ENCODE data around the gene NCAPH2. TPM values are rescaled to one million over a fixed set of nuclear protein-coding genes. Genes with fewer than 3 reads are reported as not detected.

Gene NCAPH2
- total RNA-seq, 2 experiments from 2014 or later = 184 to 185 TPM

- H3K4me1 ChIP-seq (ENCODE audit: insufficient read depth, low read length) = peaks cover 12% of the 10 kb centered on the region
- H3K9me3 Mint-ChIP-seq = no peaks in the 10 kb centered on the region
- intact Hi-C loops (cut with DNase I, micrococcal nuclease) = no loop called here
- no peak for TF ChIP-seq CTCF (IDR thresholded peaks at IDR 0.05)
- DNase-seq (peak in 1 of 14 experiments; percentile 11), ATAC-seq (ENCODE audit: poor library complexity) (no peak)
- no peaks in the 10 kb centered on the region for H3K9me3 ChIP-seq (ENCODE audit: control insufficient read depth in 1 of 2, insufficient read depth in 1 of 2, low read length in 2 of 2)
- H3K36me3 ChIP-seq (ENCODE audit: insufficient read depth, low read length) = no peaks in the 10 kb centered on the region
- H3K4me3 ChIP-seq (ENCODE audit: low read length) = no peak overlapping the region
- no peak overlapping the region for H3K4me3 Mint-ChIP-seq
- CTCF ChIA-PET = no interaction called here
- H3K27me3 Mint-ChIP-seq = no peaks in the 10 kb centered on the region
- H3K27ac Mint-ChIP-seq = no peak overlapping the region
- no peaks in the 10 kb centered on the region for H3K27me3 ChIP-seq (ENCODE audit: control insufficient read depth in 1 of 2, insufficient read depth in 2 of 2, low read length in 2 of 2)
- H3K27ac ChIP-seq (ENCODE audit: low read depth in 1 of 2, low read length in 2 of 2) = no peak overlapping the region
- H3K4me1 Mint-ChIP-seq (ENCODE audit: low read depth) = peaks cover 12% of the 10 kb centered on the region
- POLR2A ChIA-PET = no interaction called here
- H3K36me3 Mint-ChIP-seq (ENCODE audit: low read depth) = no peaks in the 10 kb centered on the region
Observed at GRCh38 chr22:50488886-50489285, 19.1 kb upstream of the NCAPH2 start.

- no peak for ATAC-seq (ENCODE audit: poor library complexity)
- peaks cover 12% of the 10 kb centered on the region for H3K4me1 ChIP-seq (ENCODE audit: insufficient read depth, low read length)
Observed at GRCh38 chr22:50489363-50490243, 18.4 kb upstream of the NCAPH2 start.

GRCh38 chr22:50490531-50491308 lies 17.3 kb upstream of the NCAPH2 start:
- Mint-ChIP-seq H3K27me3 (no peaks in the 10 kb centered on the region), H3K9me3 (no peaks in the 10 kb centered on the region), H3K36me3 (ENCODE audit: low read depth) (no peaks in the 10 kb centered on the region), H3K4me3 (peak overlapping the region; percentile 48), H3K27ac (no peak overlapping the region), H3K4me1 (ENCODE audit: low read depth) (peaks cover 12% of the 10 kb centered on the region)
- DNase-seq = peak in 2 of 14 experiments; percentile 21 to 24
- no peaks in the 10 kb centered on the region for H3K27me3 ChIP-seq (ENCODE audit: control insufficient read depth in 1 of 2, insufficient read depth in 2 of 2, low read length in 2 of 2)
- H3K4me1 ChIP-seq (ENCODE audit: insufficient read depth, low read length) = peaks cover 12% of the 10 kb centered on the region
- no peak overlapping the region for H3K4me3 ChIP-seq (ENCODE audit: low read length)
- H3K9me3 ChIP-seq (ENCODE audit: control insufficient read depth in 1 of 2, insufficient read depth in 1 of 2, low read length in 2 of 2) = no peaks in the 10 kb centered on the region
- POLR2A ChIA-PET = no interaction called here
- intact Hi-C loops (cut with DNase I, micrococcal nuclease) = no loop called here
- TF ChIP-seq CTCF (IDR thresholded peaks at IDR 0.05) = no peak
- no peaks in the 10 kb centered on the region for H3K36me3 ChIP-seq (ENCODE audit: insufficient read depth, low read length)
- ATAC-seq (ENCODE audit: poor library complexity) = no peak
- CTCF ChIA-PET = no interaction called here
- no peak overlapping the region for H3K27ac ChIP-seq (ENCODE audit: low read depth in 1 of 2, low read length in 2 of 2)

More at GRCh38 chr22:50489363-50490243, 18.4 kb upstream of the NCAPH2 start:
- peaks cover 12% of the 10 kb centered on the region for H3K4me1 Mint-ChIP-seq (ENCODE audit: low read depth)
- no peaks in the 10 kb centered on the region for H3K9me3 Mint-ChIP-seq
- DNase-seq = peak in 1 of 14 experiments; percentile 15
- POLR2A ChIA-PET = no interaction called here
- TF ChIP-seq CTCF (IDR thresholded peaks at IDR 0.05) = no peak
- no peaks in the 10 kb centered on the region for H3K27me3 Mint-ChIP-seq
- H3K4me3 Mint-ChIP-seq = no peak overlapping the region
- CTCF ChIA-PET = no interaction called here
- Histone ChIP-seq H3K9me3 (ENCODE audit: control insufficient read depth in 1 of 2, insufficient read depth in 1 of 2, low read length in 2 of 2) (no peaks in the 10 kb centered on the region), H3K27ac (ENCODE audit: low read depth in 1 of 2, low read length in 2 of 2) (no peak overlapping the region), H3K27me3 (ENCODE audit: control insufficient read depth in 1 of 2, insufficient read depth in 2 of 2, low read length in 2 of 2) (no peaks in the 10 kb centered on the region), H3K4me3 (ENCODE audit: low read length) (no peak overlapping the region), H3K36me3 (ENCODE audit: insufficient read depth, low read length) (no peaks in the 10 kb centered on the region)
- no peak overlapping the region for H3K27ac Mint-ChIP-seq
- intact Hi-C loops (cut with DNase I, micrococcal nuclease) = no loop called here
- no peaks in the 10 kb centered on the region for H3K36me3 Mint-ChIP-seq (ENCODE audit: low read depth)
